OCI-LY3 (cell line): Measurements from ENCODE around the gene CARD11.

ENCODE experiments used
- H2AFZ ChIP-seq: fragments of 200-600, 300-600 bp; shearing (Covaris generic); 2 replicates; pipeline ENCODE4 v1.6.0; 2014; ENCODE audit warnings: antibody characterized with exemption, low read depth, low read length
- H3K27ac ChIP-seq: fragments of 200-600, 300-600 bp; sonication (generic); 2 replicates; pipeline ENCODE4 v1.5.1; 2014; ENCODE audit warnings: mild to moderate bottlenecking, low read length, moderate library complexity, mixed read lengths
- H3K27me3 ChIP-seq: fragments of 200-600, 300-600 bp; sonication (generic); 2 replicates; pipeline ENCODE4 v1.6.1; 2014; ENCODE audit warnings: low read depth, low read length, mixed read lengths
- H3K36me3 ChIP-seq: fragments of 200-600, 300-600 bp; sonication (generic); replicated peaks from 2 replicates; pipeline ENCODE3; 2014; ENCODE audit warnings: low read depth, low read length, mixed read lengths
- H3K4me1 ChIP-seq: fragments of 300-600, 200-600 bp; sonication (generic); 2 replicates; pipeline ENCODE4 v1.6.1; 2014; ENCODE audit warnings: low read length, mixed read lengths
- H3K4me2 ChIP-seq: fragments of 200-600, 300-600 bp; sonication (generic); 2 replicates; pipeline ENCODE4 v1.6.1; 2014; ENCODE audit warnings: low read length, mixed read lengths
- H3K4me3 ChIP-seq: fragments of 300-600, 200-600 bp; sonication (generic); 2 replicates; pipeline ENCODE4 v1.5.1; 2014; ENCODE audit warnings: antibody characterized with exemption, mild to moderate bottlenecking, low read length, moderate library complexity
- H3K79me2 ChIP-seq: fragments of 300-600, 200-600 bp; shearing (Covaris generic); 2 replicates; pipeline ENCODE4 v1.6.1; 2014; ENCODE audit warnings: mild to moderate bottlenecking, low read length, mixed read lengths
- H3K9ac ChIP-seq: fragments of 300-600, 200-600 bp; shearing (Covaris generic); 2 replicates; pipeline ENCODE4 v1.6.0; 2014; ENCODE audit warnings: mild to moderate bottlenecking, low read length, moderate library complexity
- H3K9me3 ChIP-seq: fragments of 200-600, 300-600 bp; shearing (Covaris generic); 2 replicates; pipeline ENCODE4 v1.6.1; 2014; ENCODE audit warnings: low read length, mixed read lengths; ENCODE audit not compliant: insufficient read depth
- H4K20me1 ChIP-seq: fragments of 200-600, 300-600 bp; sonication (generic); 2 replicates; pipeline ENCODE4 v1.6.1; 2016; ENCODE audit warnings: low read length, mixed read lengths; ENCODE audit not compliant: insufficient read depth
- EZH2phosphoT487 ChIP-seq: fragments of 200-600 bp; shearing (Covaris generic); IDR thresholded peaks from 2 replicates; pipeline ENCODE4 v1.6.1; 2018; ENCODE audit warnings: antibody characterized with exemption, mixed run types, low read depth
- TF ChIP-seq, protein P1 (sequence below): fragments of 200-600, 300-600 bp; sonication (generic); IDR thresholded peaks from 2 replicates; pipeline ENCODE4 v1.5.1; 2014; ENCODE audit warnings: antibody characterized with exemption, low read length, low read depth

CARD11 gene

GRCh38 chr7:3043544-3044371, at the start of gene CARD11:
Gene CARD11, minus strand, starts transcription at chr7:3043867. Its CDS starts 85,361 bp downstream, at chr7:2958506.
- Histone ChIP-seq H2AFZ (no peak within 1 kb of the TSS), H3K27me3 (no peaks in the 10 kb centered on the region), H3K9me3 (no peaks in the 10 kb centered on the region), H3K9ac (peak within 1 kb of the TSS; percentile 87), H3K4me3 (peak within 1 kb of the TSS; percentile 90), H3K27ac (peak within 1 kb of the TSS; percentile 77), H3K4me2 (peak within 1 kb of the TSS; percentile 97), H3K79me2 (peaks cover 45% of the 10 kb centered on the region), H4K20me1 (peaks cover 21% of the 10 kb centered on the region), H3K36me3 (peaks cover 27% of the 10 kb centered on the region), H3K4me1 (peaks cover 36% of the 10 kb centered on the region)
- TF ChIP-seq, protein P1, sequence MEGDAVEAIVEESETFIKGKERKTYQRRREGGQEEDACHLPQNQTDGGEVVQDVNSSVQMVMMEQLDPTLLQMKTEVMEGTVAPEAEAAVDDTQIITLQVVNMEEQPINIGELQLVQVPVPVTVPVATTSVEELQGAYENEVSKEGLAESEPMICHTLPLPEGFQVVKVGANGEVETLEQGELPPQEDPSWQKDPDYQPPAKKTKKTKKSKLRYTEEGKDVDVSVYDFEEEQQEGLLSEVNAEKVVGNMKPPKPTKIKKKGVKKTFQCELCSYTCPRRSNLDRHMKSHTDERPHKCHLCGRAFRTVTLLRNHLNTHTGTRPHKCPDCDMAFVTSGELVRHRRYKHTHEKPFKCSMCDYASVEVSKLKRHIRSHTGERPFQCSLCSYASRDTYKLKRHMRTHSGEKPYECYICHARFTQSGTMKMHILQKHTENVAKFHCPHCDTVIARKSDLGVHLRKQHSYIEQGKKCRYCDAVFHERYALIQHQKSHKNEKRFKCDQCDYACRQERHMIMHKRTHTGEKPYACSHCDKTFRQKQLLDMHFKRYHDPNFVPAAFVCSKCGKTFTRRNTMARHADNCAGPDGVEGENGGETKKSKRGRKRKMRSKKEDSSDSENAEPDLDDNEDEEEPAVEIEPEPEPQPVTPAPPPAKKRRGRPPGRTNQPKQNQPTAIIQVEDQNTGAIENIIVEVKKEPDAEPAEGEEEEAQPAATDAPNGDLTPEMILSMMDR: no peak
- TF ChIP-seq EZH2phosphoT487: no peak

DNA sequence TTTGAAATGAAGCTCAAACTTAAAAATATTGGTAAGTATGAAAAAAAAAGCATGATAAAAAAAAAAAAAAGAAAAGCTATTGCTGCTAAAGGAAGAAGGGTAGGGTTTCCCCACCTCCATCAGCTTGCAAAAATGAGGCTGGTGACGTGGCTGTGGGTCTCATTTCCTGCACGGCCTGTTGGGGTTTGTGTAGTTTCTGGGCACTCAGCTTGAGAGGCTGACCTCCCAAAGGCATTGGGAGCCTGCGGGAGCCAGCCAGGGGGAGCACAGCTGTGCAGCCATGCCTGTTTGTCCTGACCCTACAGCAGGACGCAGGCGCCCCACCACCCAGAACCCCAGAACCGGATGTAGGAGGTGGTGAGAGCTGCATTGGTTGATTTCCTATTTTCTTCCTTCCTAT, 48.8 kb upstream of the CARD11 start:
- H3K9me3 ChIP-seq: no peaks in the 10 kb centered on the region
- no peak overlapping the region for H3K9ac ChIP-seq
- H3K4me2 ChIP-seq: 0 out of 2 replicates have a peak overlapping the region, but pooled peaks have one; percentile 7
- no peaks in the 10 kb centered on the region for H3K79me2 ChIP-seq
- no peak overlapping the region; the same call in 1 of the 2 replicates for H2AFZ ChIP-seq
- 0 out of 2 replicates have a peak, but pooled peaks cover under 1% of the 10 kb centered on the region for H3K27me3 ChIP-seq
- H3K4me1 ChIP-seq: peaks cover 10% of the 10 kb centered on the region
- TF ChIP-seq, protein P1: no peak
- no peak for TF ChIP-seq EZH2phosphoT487
- no peak overlapping the region for H3K27ac ChIP-seq
- no peak overlapping the region for H3K4me3 ChIP-seq
- no peaks in the 10 kb centered on the region for H4K20me1 ChIP-seq
- no peaks in the 10 kb centered on the region for H3K36me3 ChIP-seq

DNA sequence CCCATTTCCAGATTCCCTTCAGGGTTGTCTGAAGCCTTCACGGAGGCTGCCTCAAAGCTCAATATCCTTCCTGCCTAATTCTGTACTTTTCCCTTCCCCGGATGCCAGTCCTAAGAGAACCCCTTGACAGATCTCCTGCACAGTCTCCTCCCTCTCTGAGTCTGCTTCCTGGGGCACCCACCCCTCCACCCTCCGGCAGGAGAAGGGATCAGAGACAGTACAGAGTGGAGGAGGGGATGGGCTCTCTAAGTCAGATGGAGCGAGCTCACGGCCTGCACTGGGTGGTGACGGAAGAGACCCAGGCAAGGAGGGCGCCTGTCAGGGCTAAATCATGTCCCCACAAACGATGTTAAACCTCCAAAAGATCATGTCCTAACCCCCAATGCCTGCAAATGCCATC, 48.0 kb upstream of the CARD11 start:
- H3K4me2 ChIP-seq: no peak overlapping the region
- no peaks in the 10 kb centered on the region for H3K36me3 ChIP-seq
- H3K4me3 ChIP-seq: no peak overlapping the region
- H3K27ac ChIP-seq: no peak overlapping the region
- peaks cover 8% of the 10 kb centered on the region; the same call in 1 of the 2 replicates for H3K27me3 ChIP-seq
- H2AFZ ChIP-seq: no peak overlapping the region
- no peaks in the 10 kb centered on the region for H3K79me2 ChIP-seq
- H4K20me1 ChIP-seq: no peaks in the 10 kb centered on the region
- no peaks in the 10 kb centered on the region for H3K9me3 ChIP-seq
- TF ChIP-seq EZH2phosphoT487: no peak
- TF ChIP-seq, protein P1: no peak
- no peak overlapping the region for H3K9ac ChIP-seq
- H3K4me1 ChIP-seq: peaks cover 10% of the 10 kb centered on the region

- H3K36me3 ChIP-seq: no peaks in the 10 kb centered on the region
- H3K4me1 ChIP-seq: peaks cover 10% of the 10 kb centered on the region
- H3K4me2 ChIP-seq: no peak overlapping the region
- no peaks in the 10 kb centered on the region for H3K9me3 ChIP-seq
- no peak overlapping the region for H3K9ac ChIP-seq
- no peak overlapping the region for H3K27ac ChIP-seq
- no peak overlapping the region for H2AFZ ChIP-seq
- TF ChIP-seq, protein P1: peak; percentile 34
- TF ChIP-seq EZH2phosphoT487: no peak
- H3K4me3 ChIP-seq: no peak overlapping the region
- H3K79me2 ChIP-seq: no peaks in the 10 kb centered on the region
- H4K20me1 ChIP-seq: no peaks in the 10 kb centered on the region
- peaks cover 8% of the 10 kb centered on the region; the same call in 1 of the 2 replicates for H3K27me3 ChIP-seq
These were observed 45.8 kb upstream of the CARD11 start for GRCh38 chr7:3089493-3089892.
